NCI-H2107 (cell line): ENCODE measurements around the gene THRB.
"Not testable (repeated sequence)": the region's sequence is repeated elsewhere in the genome, so short reads cannot be mapped to it uniquely, and the experiment has no call there.

Source experiments
- DNase-seq: peaks from one replicate; lab custom pipeline; 2025; lab: John Stamatoyannopoulos, UW

The THRB gene

GRCh38 chr3:24401090-24401810, 93.4 kb downstream of the THRB start:
- no peak for DNase-seq

- DNase-seq = no peak
Measured at GRCh38 chr3:24400450-24400849, 94.2 kb downstream of the THRB start.

GRCh38 chr3:24400015-24400414, 94.6 kb downstream of the THRB start:
- DNase-seq = no peak

GRCh38 chr3:24399614-24400013, 95.0 kb downstream of the THRB start:
- no peak for DNase-seq

GRCh38 chr3:24398712-24399111, 95.9 kb downstream of the THRB start:
- not testable (repeated sequence) for DNase-seq

- DNase-seq = no peak
Measured at GRCh38 chr3:24396338-24396737, 98.3 kb downstream of the THRB start.

- no peak for DNase-seq
Measured at GRCh38 chr3:24394754-24395153, 99.9 kb downstream of the THRB start.

- DNase-seq = no peak
Measured at GRCh38 chr3:24393316-24393715, 101.3 kb downstream of the THRB start.

- no peak for DNase-seq
Measured at GRCh38 chr3:24390169-24391130, 104.2 kb downstream of the THRB start.

- DNase-seq = no peak
Measured at GRCh38 chr3:24389108-24390090, 105.3 kb downstream of the THRB start.

GRCh38 chr3:24388611-24389010, 106.0 kb downstream of the THRB start:
- DNase-seq = no peak

- no peak for DNase-seq
Measured at GRCh38 chr3:24388159-24388558, 106.5 kb downstream of the THRB start.

GRCh38 chr3:24387493-24387892, 107.2 kb downstream of the THRB start:
- no peak for DNase-seq

- no peak for DNase-seq
Measured at GRCh38 chr3:24387000-24387399, 107.7 kb downstream of the THRB start.

GRCh38 chr3:24386458-24386857, 108.2 kb downstream of the THRB start:
- no peak for DNase-seq

- DNase-seq = no peak
Measured at GRCh38 chr3:24385012-24385615, 109.5 kb downstream of the THRB start.

- no peak for DNase-seq
Measured at GRCh38 chr3:24382647-24383046, 112.0 kb downstream of the THRB start.

GRCh38 chr3:24379936-24380335, 114.7 kb downstream of the THRB start:
- DNase-seq = no peak

- no peak for DNase-seq
Measured at GRCh38 chr3:24378313-24378712, 116.3 kb downstream of the THRB start.

GRCh38 chr3:24377218-24377993, 117.2 kb downstream of the THRB start:
- DNase-seq = no peak

GRCh38 chr3:24375947-24376384, 118.7 kb downstream of the THRB start:
- DNase-seq = no peak
